Smooth muscle cell (in vitro differentiated cells): ENCODE results near the gene ADAMTS19. TPM values are rescaled to one million over a fixed set of nuclear protein-coding genes. Genes with fewer than 3 reads are reported as not detected.

ENCODE experiments used
- DNase-seq: peaks from one replicate; lab custom pipeline; 2025; ENCODE audit not compliant: unreplicated experiment; lab: John Stamatoyannopoulos, UW
- H2AFZ ChIP-seq: fragments of 200-600 bp; sonication (generic); 2 replicates; pipeline ENCODE4 v1.6.0; 2016; ENCODE audit warnings: antibody characterized with exemption, low read depth, mild to moderate bottlenecking
- H3F3A ChIP-seq: fragments of 200-600 bp; sonication (generic); 2 replicates; pipeline ENCODE4 v1.6.0; 2017; ENCODE audit warnings: antibody characterized with exemption, low read depth
- H3K27ac ChIP-seq: fragments of 200-600 bp; sonication (generic); 2 replicates; pipeline ENCODE4 v1.5.1; 2016; ENCODE audit warnings: low read depth, mild to moderate bottlenecking
- H3K27me3 ChIP-seq: fragments of 200-600 bp; sonication (generic); 2 replicates; pipeline ENCODE4 v1.6.1; 2016; ENCODE audit warnings: low read depth, mild to moderate bottlenecking
- H3K36me3 ChIP-seq: fragments of 200-600 bp; sonication (generic); 2 replicates; pipeline ENCODE4 v1.5.1; 2016; ENCODE audit warnings: low read depth
- H3K4me1 ChIP-seq: fragments of 200-600 bp; sonication (generic); 2 replicates; pipeline ENCODE4 v1.5.1; 2016; ENCODE audit warnings: low read depth
- H3K4me2 ChIP-seq: fragments of 200-600 bp; sonication (generic); 2 replicates; pipeline ENCODE4 v1.6.0; 2016; ENCODE audit warnings: mild to moderate bottlenecking
- H3K4me3 ChIP-seq: fragments of 200-600 bp; sonication (generic); 2 replicates; pipeline ENCODE4 v1.5.1; 2016; ENCODE audit warnings: mild to moderate bottlenecking
- H3K79me2 ChIP-seq: fragments of 200-600 bp; sonication (generic); 2 replicates; pipeline ENCODE4 v1.6.0; 2016; ENCODE audit warnings: low read depth, mild to moderate bottlenecking
- H3K9ac ChIP-seq: fragments of 200-600 bp; sonication (generic); 2 replicates; pipeline ENCODE4 v1.6.0; 2016; ENCODE audit warnings: low read depth
- H3K9me3 ChIP-seq: fragments of 200-600 bp; sonication (generic); replicated peaks from 2 replicates; pipeline ENCODE4 v1.5.1; 2016; ENCODE audit warnings: low read depth
- H4K20me1 ChIP-seq: fragments of 200-600 bp; sonication (generic); 2 replicates; pipeline ENCODE4 v1.6.0; 2016; ENCODE audit warnings: low read depth
- CTCF ChIP-seq: fragments of 200-600 bp; sonication (generic); IDR thresholded peaks from 2 replicates; pipeline ENCODE4 v1.5.1; 2017; ENCODE audit warnings: borderline replicate concordance, mild to moderate bottlenecking, antibody characterized with exemption; ENCODE audit not compliant: insufficient read depth, poor library complexity, severe bottlenecking
- WGBS: methylation state at CpG from one replicate; pipeline ENCODE4 v1.1.7; 2016; ENCODE audit warnings: low lambda C conversion rate; 5-methylcytosine and 5-hydroxymethylcytosine counted together
- polyA plus RNA-seq: library from polyadenylated mRNA; unstranded; fragments of >200 nt; fragmentation: Nextera tagmentation; extraction: Ambion mirVana; gene quantifications from 2 replicates; pipeline ENCODE4 v1.2.1, GENCODE V29; 2016
- total RNA-seq: library from RNA; depleted of rRNA; stranded (reverse); fragments of >200 nt; gene quantifications from 2 replicates; pipeline ENCODE4 v1.2.3, GENCODE V29; 2014

Gene ADAMTS19
- total and polyA plus RNA-seq, 2 experiments from 2014 or later = 4.5 to 4.9 TPM

DNA sequence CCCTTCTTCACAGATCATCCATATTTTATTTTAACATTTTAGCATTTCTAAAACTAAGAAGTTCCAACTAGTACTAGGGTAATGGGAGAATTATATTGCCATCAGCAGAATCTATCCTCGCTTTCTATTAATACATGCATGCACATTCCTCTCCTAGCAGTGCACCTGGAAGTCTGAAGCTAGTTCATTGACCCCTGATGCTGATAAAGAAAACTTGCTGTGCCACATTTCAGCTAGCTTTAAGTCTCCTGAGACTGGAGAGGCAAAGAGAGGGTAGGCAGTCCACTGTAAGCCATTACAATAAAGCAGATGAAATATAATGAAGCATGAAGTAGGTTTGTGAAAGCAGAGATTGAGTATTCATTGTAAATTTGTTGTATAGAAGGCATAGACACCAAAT lies 303.6 kb downstream of the ADAMTS19 start:
- Histone ChIP-seq H3K9me3 (no peaks in the 10 kb centered on the region), H3K9ac (no peak overlapping the region), H3K27me3 (no peaks in the 10 kb centered on the region), H2AFZ (no peak overlapping the region), H3K79me2 (no peaks in the 10 kb centered on the region), H3K4me3 (no peak overlapping the region), H3F3A (peaks cover 2% of the 10 kb centered on the region), H3K4me1 (peaks cover 3% of the 10 kb centered on the region), H3K36me3 (no peaks in the 10 kb centered on the region), H3K4me2 (no peak overlapping the region), H3K27ac (no peak overlapping the region), H4K20me1 (no peaks in the 10 kb centered on the region)
- TF ChIP-seq CTCF = no peak
- DNase-seq = no peak
- 93% methylated on average over 1 of the region's 1 CpG for WGBS

- DNase-seq = no peak
- no peak for TF ChIP-seq CTCF
- Histone ChIP-seq H3K4me2 (no peak overlapping the region), H3F3A (peaks cover 19% of the 10 kb centered on the region), H3K27me3 (no peaks in the 10 kb centered on the region), H3K4me3 (no peak overlapping the region), H3K4me1 (no peaks in the 10 kb centered on the region), H2AFZ (no peak overlapping the region), H3K27ac (no peak overlapping the region), H4K20me1 (no peaks in the 10 kb centered on the region), H3K79me2 (no peaks in the 10 kb centered on the region), H3K9ac (no peak overlapping the region), H3K36me3 (no peaks in the 10 kb centered on the region), H3K9me3 (no peaks in the 10 kb centered on the region)
- WGBS = 86% methylated on average over 2 of the region's 2 CpGs
Observed at GRCh38 chr5:129766798-129767197, 306.7 kb downstream of the ADAMTS19 start.

DNA sequence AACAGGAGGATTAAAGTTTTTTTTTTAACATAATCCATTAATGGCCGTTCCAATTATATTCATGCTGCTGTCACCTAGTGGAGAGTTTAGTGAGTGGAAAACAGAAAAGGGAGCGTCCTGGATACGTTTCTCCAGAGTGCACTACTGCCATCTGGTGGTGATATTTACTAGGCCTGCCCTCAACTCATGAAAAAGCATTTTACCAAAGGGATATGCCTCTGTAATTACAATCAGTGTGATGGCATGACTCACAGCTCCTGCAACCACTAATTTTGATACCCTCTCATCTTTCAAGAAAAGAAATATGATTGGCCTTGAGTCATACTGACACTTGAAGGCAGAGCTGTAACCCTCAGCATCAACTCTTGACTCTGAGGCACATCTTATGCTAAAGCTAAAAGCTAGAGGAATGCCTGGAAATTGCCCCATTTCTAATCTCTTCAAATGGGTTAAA lies 307.9 kb downstream of the ADAMTS19 start:
- DNase-seq = no peak
- H3K9ac ChIP-seq = no peak overlapping the region
- H3K4me3 ChIP-seq = no peak overlapping the region
- peak overlapping the region; percentile 69 for H3K4me2 ChIP-seq
- WGBS = 3% methylated on average over 3 of the region's 3 CpGs
- no peaks in the 10 kb centered on the region for H3K36me3 ChIP-seq
- no peaks in the 10 kb centered on the region for H4K20me1 ChIP-seq
- H3K4me1 ChIP-seq = no peaks in the 10 kb centered on the region
- peak; percentile 100 for TF ChIP-seq CTCF
- H3K27ac ChIP-seq = no peak overlapping the region
- no peaks in the 10 kb centered on the region for H3K27me3 ChIP-seq
- no peaks in the 10 kb centered on the region for H3K79me2 ChIP-seq
- H3K9me3 ChIP-seq = no peaks in the 10 kb centered on the region
- H3F3A ChIP-seq = peaks cover 20% of the 10 kb centered on the region
- H2AFZ ChIP-seq = no peak overlapping the region

DNA sequence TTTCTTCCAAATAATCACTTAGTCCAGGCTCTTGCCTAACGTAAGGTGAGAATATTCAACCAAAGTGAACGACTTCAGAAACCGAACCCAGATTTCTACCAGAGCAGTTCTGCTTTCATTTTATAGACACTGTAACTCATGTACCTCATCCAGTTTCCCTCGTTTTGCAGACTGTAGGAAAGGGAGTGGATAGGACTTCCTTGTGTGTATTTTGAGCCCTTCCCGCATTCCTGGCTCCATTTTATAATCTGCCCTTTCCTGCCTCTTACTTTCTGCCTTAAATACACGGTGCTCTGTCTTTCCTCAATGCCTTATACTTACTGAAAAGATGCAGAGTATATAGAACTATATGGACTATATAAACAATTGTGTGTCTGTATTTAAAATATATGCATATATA lies 308.6 kb downstream of the ADAMTS19 start:
- Histone ChIP-seq H3K4me1 (no peaks in the 10 kb centered on the region), H3K27me3 (no peaks in the 10 kb centered on the region), H3K27ac (peak overlapping the region; percentile 28), H4K20me1 (no peaks in the 10 kb centered on the region), H3K36me3 (no peaks in the 10 kb centered on the region), H2AFZ (peak overlapping the region; percentile 89), H3K4me2 (peak overlapping the region; percentile 59), H3K4me3 (peak overlapping the region; percentile 9), H3K9ac (no peak overlapping the region), H3F3A (peaks cover 22% of the 10 kb centered on the region), H3K79me2 (no peaks in the 10 kb centered on the region), H3K9me3 (no peaks in the 10 kb centered on the region)
- no peak for TF ChIP-seq CTCF
- DNase-seq = no peak
- WGBS = 34% methylated on average over 6 of the region's 6 CpGs
